HepG2 (cell line): ENCODE results near the gene CDH19. TPM values are rescaled to one million over a fixed set of nuclear protein-coding genes. Genes with fewer than 3 reads are reported as not detected.
A peak's percentile ranks its signal among the peaks of the same experiment; 100 is the strongest.

Experiments
- ATAC-seq: fragments of 200-7000 bp; cut with Tn5 transposase; 3 replicates; pipeline ENCODE4 v1.9.1; 2020; ENCODE audit warnings: mild to moderate bottlenecking, moderate library complexity
- BruUV-seq: library from RNA; stranded (reverse); fragments of 400-500 nt; replicated peaks from 2 replicates; lab custom pipeline; 2021; lab: Mats Ljungman, UMichigan
- CTCF ChIA-PET: fragments of 300-600 bp; formaldehyde crosslinking; extraction: SDS; loops from one replicate; lab custom pipeline; 2021; ENCODE audit warnings: low total read pairs, inconsistent platforms, low intra/inter-chr PET ratio; lab: Yijun Ruan, JAX
- POLR2A ChIA-PET: fragments of 350-600 bp; sonication (Branson Sonifier 250); formaldehyde crosslinking; loops from one replicate; lab custom pipeline; 2020; ENCODE audit warnings: antibody characterized with exemption, inconsistent platforms; lab: Yijun Ruan, JAX
- DNase-seq: peaks from one replicate; pipeline ENCODE4 v3.0.0-alpha.2; 2015; ENCODE audit warnings: low spot score
- FAIRE-seq: peaks from 3 replicates; lab custom pipeline; 2011; peaks lifted over from hg19 to GRCh38; lab: Jason Lieb, UNC
- H2AFZ ChIP-seq: one replicate; pipeline ENCODE4 v1.6.1; 2011; ENCODE audit warnings: low read length, inconsistent platforms
- H3K27ac ChIP-seq: fragments of 300-600 bp; 3 replicates; pipeline ENCODE4 v1.8.0; 2011; ENCODE audit warnings: mixed run types, mild to moderate bottlenecking, mixed read lengths, low read length, inconsistent platforms; ENCODE audit not compliant: insufficient read depth; ENCODE audit errors: extremely low read length
- H3K27me3 ChIP-seq, 2 experiments: fragments of 200-600 bp in 1 of 2; 2 replicates in 1 of 2; 3 replicates in 1 of 2; pipeline versions ENCODE4 v1.6.0 to v1.8.0; 2011; ENCODE audit warnings: low read length in 2 of 2, mild to moderate bottlenecking in 2 of 2, moderate library complexity in 2 of 2, inconsistent platforms in 1 of 2; ENCODE audit not compliant: insufficient read depth in 2 of 2, control insufficient read depth in 1 of 2
- H3K36me3 ChIP-seq, 2 experiments: fragments of 200-600 bp in 1 of 2; replicated peaks in 1 of 2; 2 replicates in 1 of 2; 3 replicates in 1 of 2; pipeline versions ENCODE4 v1.5.1 to v1.8.0; 2011; ENCODE audit warnings: low read length in 2 of 2, inconsistent platforms in 1 of 2; ENCODE audit not compliant: insufficient read depth in 2 of 2, control insufficient read depth in 1 of 2
- H3K4me1 ChIP-seq: 2 replicates; pipeline ENCODE4 v1.5.1; 2012; ENCODE audit warnings: low read length, inconsistent platforms; ENCODE audit not compliant: insufficient read depth
- H3K4me2 ChIP-seq: 2 replicates; pipeline ENCODE4 v1.6.0; 2011; ENCODE audit warnings: low read depth, low read length, inconsistent platforms
- H3K4me3 ChIP-seq, 3 experiments: fragments of 200-600 bp in 1 of 3; sonication (generic), shearing (Covaris generic) in 1 of 3; replicated peaks in 1 of 3; 2 replicates each; pipeline ENCODE4 v1.5.1; 2011 to 2016; ENCODE audit warnings: low read length in 3 of 3, inconsistent platforms in 2 of 3, low read depth in 2 of 3, mild to moderate bottlenecking in 2 of 3, control low read depth in 1 of 3, mixed read lengths in 1 of 3; ENCODE audit not compliant: insufficient read depth in 1 of 3
- H3K79me2 ChIP-seq: one replicate; pipeline ENCODE4 v1.6.1; 2011; ENCODE audit warnings: low read length, inconsistent platforms; ENCODE audit not compliant: insufficient read depth
- H3K9ac ChIP-seq: 2 replicates; pipeline ENCODE4 v1.6.0; 2011; ENCODE audit warnings: mild to moderate bottlenecking, low read depth, low read length, inconsistent platforms; ENCODE audit not compliant: insufficient read depth
- H3K9me3 ChIP-seq: 2 replicates; pipeline ENCODE4 v1.5.1; 2012; ENCODE audit warnings: mild to moderate bottlenecking, low read length
- H4K20me1 ChIP-seq: 2 replicates; pipeline ENCODE4 v1.6.0; 2011; ENCODE audit warnings: inconsistent platforms, mild to moderate bottlenecking, low read length, moderate library complexity; ENCODE audit not compliant: insufficient read depth
- MAFF ChIP-seq: IDR thresholded peaks from 2 replicates; pipeline ENCODE4 v1.6.1; 2011; ENCODE audit warnings: low read depth, low read length, improper control_type of control experiment
- MAFK ChIP-seq, 2 experiments: IDR thresholded peaks in 1 of 2; conservative IDR thresholded peaks in 1 of 2; 2 replicates each; pipeline ENCODE4 v1.6.1; 2011; ENCODE audit warnings: improper control_type of control experiment in 2 of 2, low read length in 2 of 2
- MZF1 ChIP-seq: sonication (generic); formaldehyde crosslinking; IDR thresholded peaks from 2 replicates; pipeline ENCODE4 v1.8.1; 2023; ENCODE audit warnings: mild to moderate bottlenecking, missing genetic modification reagents, borderline replicate concordance
- RAD21 ChIP-seq: fragments of 450-650 bp; formaldehyde crosslinking; IDR thresholded peaks from 2 replicates; pipeline ENCODE4 v1.5.0; 2020; ENCODE audit warnings: mild to moderate bottlenecking
- SMC3 ChIP-seq: IDR thresholded peaks from 2 replicates; pipeline ENCODE4 v1.6.1; 2011; ENCODE audit warnings: low read length, improper control_type of control experiment
- STAG1 ChIP-seq: sonication (generic); formaldehyde crosslinking; IDR thresholded peaks from 2 replicates; pipeline ENCODE4 v1.4.0; 2020; ENCODE audit warnings: missing genetic modification reagents
- ZNF337 ChIP-seq: sonication (generic); formaldehyde crosslinking; IDR thresholded peaks from 2 replicates; pipeline ENCODE4 v1.5.1; 2020; ENCODE audit warnings: missing genetic modification reagents, low read depth, mild to moderate bottlenecking, borderline replicate concordance
- WGBS: methylation state at CpG from one replicate; pipeline ENCODE4 v1.1.6; 2017; ENCODE audit warnings: low lambda C conversion rate; 5-methylcytosine and 5-hydroxymethylcytosine counted together
- in situ Hi-C: cut with HindIII; loops from 2 replicates; pipeline ENCODE4 v1.10.0; 2017; ENCODE audit warnings: low pct_unique_long_range_greater_than_20kb; ENCODE audit not compliant: extremely low pct_ligation_motif_present
- intact Hi-C: fragments of 100-400 bp; cut with micrococcal nuclease; formaldehyde crosslinking; loops from one replicate; pipeline ENCODE4 v1.10.0; 2022; ENCODE audit not compliant: unreplicated experiment
- polyA plus RNA-seq, 8 experiments: library from polyadenylated mRNA; depleted of rRNA in 3 of 8; stranded (reverse) in 7 of 8; unstranded in 1 of 8; fragments of >200 nt; fragmentation: Illumina TruSeq in 4 of 8; extraction: Trizol in 4 of 8; gene quantifications; 2 replicates each; pipeline versions ENCODE4 v1.2.1 to v1.2.3, GENCODE V29; 2011 to 2016; ENCODE audit warnings: low read depth in 4 of 8, missing spikeins in 1 of 8, mixed read lengths in 1 of 8; ENCODE audit not compliant: insufficient read depth in 1 of 8
- total RNA-seq, 5 experiments: library from RNA; depleted of rRNA; stranded (reverse); fragments of >200 nt; fragmentation: Illumina TruSeq; extraction: Trizol; gene quantifications; 2 replicates each; pipeline ENCODE4 v1.2.3, GENCODE V29; 2016; ENCODE audit warnings: low read depth in 1 of 5
- TF ChIP-seq, protein P1 (sequence below): sonication (generic); formaldehyde crosslinking; IDR thresholded peaks from 2 replicates; pipeline ENCODE4 v1.5.0; 2020; ENCODE audit warnings: mild to moderate bottlenecking, missing genetic modification reagents, moderate library complexity
- TF ChIP-seq, protein P2 (sequence below): sonication (generic); formaldehyde crosslinking; IDR thresholded peaks from 2 replicates; pipeline ENCODE4 v1.4.0; 2020; ENCODE audit warnings: missing genetic modification reagents, borderline replicate concordance

CDH19 gene
- total and polyA plus RNA-seq, 2 of the 13 experiments (the other 11 are each of a cell fraction or from before 2014, with no cell fraction given): not detected

GRCh38 chr18:66495844-66496243 is 108.0 kb downstream of the CDH19 start:
- 0% methylated on average over 3 of the region's 3 CpGs for WGBS
- intact Hi-C loops: loop anchor here (1.0 to 5.0 kb wide), 5 partner anchors 103 to 558 kb away; no protein-coding TSS in a partner anchor
- POLR2A ChIA-PET: no interaction called here
- Histone ChIP-seq H4K20me1 (no peaks in the 10 kb centered on the region), H2AFZ (no peak overlapping the region), H3K27ac (no peak overlapping the region), H3K27me3 (no peaks in the 10 kb centered on the region), H3K4me2 (no peak overlapping the region), H3K4me1 (no peaks in the 10 kb centered on the region), H3K9ac (no peak overlapping the region), H3K9me3 (no peaks in the 10 kb centered on the region), H3K4me3 (no peak overlapping the region), H3K36me3 (no peaks in the 10 kb centered on the region), H3K79me2 (no peaks in the 10 kb centered on the region)
- TF ChIP-seq MAFK (conservative IDR thresholded peaks at IDR 0.05 in 1 of 2, IDR thresholded peaks at IDR 0.05 in 1 of 2; ENCODE audit: low read length in 2 of 2): peak; percentile 28 to 43; a peak in 3 of 4 replicates
- peak; percentile 92 for TF ChIP-seq STAG1
- TF ChIP-seq MZF1 (CRISPR knock-in tag): no peak
- TF ChIP-seq, protein P1, sequence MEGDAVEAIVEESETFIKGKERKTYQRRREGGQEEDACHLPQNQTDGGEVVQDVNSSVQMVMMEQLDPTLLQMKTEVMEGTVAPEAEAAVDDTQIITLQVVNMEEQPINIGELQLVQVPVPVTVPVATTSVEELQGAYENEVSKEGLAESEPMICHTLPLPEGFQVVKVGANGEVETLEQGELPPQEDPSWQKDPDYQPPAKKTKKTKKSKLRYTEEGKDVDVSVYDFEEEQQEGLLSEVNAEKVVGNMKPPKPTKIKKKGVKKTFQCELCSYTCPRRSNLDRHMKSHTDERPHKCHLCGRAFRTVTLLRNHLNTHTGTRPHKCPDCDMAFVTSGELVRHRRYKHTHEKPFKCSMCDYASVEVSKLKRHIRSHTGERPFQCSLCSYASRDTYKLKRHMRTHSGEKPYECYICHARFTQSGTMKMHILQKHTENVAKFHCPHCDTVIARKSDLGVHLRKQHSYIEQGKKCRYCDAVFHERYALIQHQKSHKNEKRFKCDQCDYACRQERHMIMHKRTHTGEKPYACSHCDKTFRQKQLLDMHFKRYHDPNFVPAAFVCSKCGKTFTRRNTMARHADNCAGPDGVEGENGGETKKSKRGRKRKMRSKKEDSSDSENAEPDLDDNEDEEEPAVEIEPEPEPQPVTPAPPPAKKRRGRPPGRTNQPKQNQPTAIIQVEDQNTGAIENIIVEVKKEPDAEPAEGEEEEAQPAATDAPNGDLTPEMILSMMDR (CRISPR knock-in tag): peak; percentile 78
- peak; percentile 50; the same call in 1 of the 2 replicates for TF ChIP-seq MAFF
- peak; percentile 75 for TF ChIP-seq SMC3
- TF ChIP-seq, protein P2, sequence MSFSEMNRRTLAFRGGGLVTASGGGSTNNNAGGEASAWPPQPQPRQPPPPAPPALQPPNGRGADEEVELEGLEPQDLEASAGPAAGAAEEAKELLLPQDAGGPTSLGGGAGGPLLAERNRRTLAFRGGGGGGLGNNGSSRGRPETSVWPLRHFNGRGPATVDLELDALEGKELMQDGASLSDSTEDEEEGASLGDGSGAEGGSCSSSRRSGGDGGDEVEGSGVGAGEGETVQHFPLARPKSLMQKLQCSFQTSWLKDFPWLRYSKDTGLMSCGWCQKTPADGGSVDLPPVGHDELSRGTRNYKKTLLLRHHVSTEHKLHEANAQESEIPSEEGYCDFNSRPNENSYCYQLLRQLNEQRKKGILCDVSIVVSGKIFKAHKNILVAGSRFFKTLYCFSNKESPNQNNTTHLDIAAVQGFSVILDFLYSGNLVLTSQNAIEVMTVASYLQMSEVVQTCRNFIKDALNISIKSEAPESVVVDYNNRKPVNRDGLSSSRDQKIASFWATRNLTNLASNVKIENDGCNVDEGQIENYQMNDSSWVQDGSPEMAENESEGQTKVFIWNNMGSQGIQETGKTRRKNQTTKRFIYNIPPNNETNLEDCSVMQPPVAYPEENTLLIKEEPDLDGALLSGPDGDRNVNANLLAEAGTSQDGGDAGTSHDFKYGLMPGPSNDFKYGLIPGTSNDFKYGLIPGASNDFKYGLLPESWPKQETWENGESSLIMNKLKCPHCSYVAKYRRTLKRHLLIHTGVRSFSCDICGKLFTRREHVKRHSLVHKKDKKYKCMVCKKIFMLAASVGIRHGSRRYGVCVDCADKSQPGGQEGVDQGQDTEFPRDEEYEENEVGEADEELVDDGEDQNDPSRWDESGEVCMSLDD: no peak
- TF ChIP-seq RAD21 (CRISPR knock-in tag): peak; percentile 52; the same call in 1 of the 2 replicates
- TF ChIP-seq ZNF337 (CRISPR knock-in tag): no peak
- no TSS peak for BruUV-seq
- peak; percentile 62 for DNase-seq
- in situ Hi-C loops: loop anchor here (10.0 kb wide), 1 partner anchor 761 kb away; no protein-coding TSS in a partner anchor
- ATAC-seq: peak; percentile 98
- FAIRE-seq: peak; percentile 48
- CTCF ChIA-PET: interaction anchor here (1.3 to 2.3 kb wide), 3 partner anchors 512 to 770 kb away, joined by 5 to 8 read pairs (median 5); no protein-coding TSS in a partner anchor
